Nephron (organoid): ENCODE results near the gene KRABD2.

Experiments
- H3K27ac Mint-ChIP-seq, 3 experiments: 2 replicates each; pipeline ENCODE4 v1.8.0; 2020; ENCODE audit warnings: mixed read lengths in 3 of 3, mild to moderate bottlenecking in 2 of 3, moderate library complexity in 1 of 3
- H3K27me3 Mint-ChIP-seq: 2 replicates; pipeline ENCODE4 v1.8.0; 2021; ENCODE audit warnings: low read depth, mild to moderate bottlenecking, moderate library complexity, mixed read lengths
- H3K36me3 Mint-ChIP-seq: 2 replicates; pipeline ENCODE4 v1.8.0; 2020; ENCODE audit warnings: low read depth, mixed read lengths
- H3K4me1 Mint-ChIP-seq: 2 replicates; pipeline ENCODE4 v1.8.0; 2020; ENCODE audit warnings: mixed read lengths
- H3K4me3 Mint-ChIP-seq, 3 experiments: 2 replicates each; pipeline ENCODE4 v1.8.0; 2020; ENCODE audit warnings: mild to moderate bottlenecking in 3 of 3, mixed read lengths in 3 of 3, moderate library complexity in 2 of 3
- H3K9me3 Mint-ChIP-seq: 2 replicates; pipeline ENCODE4 v1.8.0; 2020; ENCODE audit warnings: mixed read lengths
- CTCF ChIP-seq, 3 experiments: fragments of 200-600 bp; sonication (generic); IDR thresholded peaks; one replicate each; pipeline ENCODE4 v1.5.0; 2021; ENCODE audit warnings: antibody characterized with exemption in 3 of 3; ENCODE audit not compliant: unreplicated experiment in 3 of 3

The KRABD2 gene

GRCh38 chr17:8417806-8418205, 41.3 kb upstream of the KRABD2 start:
- H3K27me3 Mint-ChIP-seq: peaks cover 43% of the 10 kb centered on the region
- no peak overlapping the region for H3K27ac Mint-ChIP-seq
- no peaks in the 10 kb centered on the region for H3K9me3 Mint-ChIP-seq
- no peak overlapping the region for H3K4me3 Mint-ChIP-seq
- H3K4me1 Mint-ChIP-seq: peaks cover 10% of the 10 kb centered on the region
- H3K36me3 Mint-ChIP-seq: no peaks in the 10 kb centered on the region
- no peak for TF ChIP-seq CTCF (IDR thresholded peaks at IDR 0.05; ENCODE audit: unreplicated experiment in 3 of 3)

- no peaks in the 10 kb centered on the region for H3K4me1 Mint-ChIP-seq
- H3K36me3 Mint-ChIP-seq: no peaks in the 10 kb centered on the region
- H3K27ac Mint-ChIP-seq: no peak overlapping the region
- H3K4me3 Mint-ChIP-seq: no peak overlapping the region
- no peak for TF ChIP-seq CTCF (IDR thresholded peaks at IDR 0.05; ENCODE audit: unreplicated experiment in 3 of 3)
- no peaks in the 10 kb centered on the region for H3K9me3 Mint-ChIP-seq
- peaks cover 34% of the 10 kb centered on the region for H3K27me3 Mint-ChIP-seq
Observed at GRCh38 chr17:8413938-8414337, 37.4 kb upstream of the KRABD2 start.

- TF ChIP-seq CTCF (IDR thresholded peaks at IDR 0.05; ENCODE audit: unreplicated experiment in 3 of 3): no peak
- Mint-ChIP-seq H3K27ac (no peak overlapping the region), H3K4me3 (no peak overlapping the region), H3K27me3 (peaks cover 31% of the 10 kb centered on the region), H3K9me3 (no peaks in the 10 kb centered on the region), H3K36me3 (no peaks in the 10 kb centered on the region), H3K4me1 (no peaks in the 10 kb centered on the region)
Observed at GRCh38 chr17:8413328-8413727, 36.8 kb upstream of the KRABD2 start.

- no peaks in the 10 kb centered on the region for H3K4me1 Mint-ChIP-seq
- no peak for TF ChIP-seq CTCF (IDR thresholded peaks at IDR 0.05; ENCODE audit: unreplicated experiment in 3 of 3)
- no peak overlapping the region for H3K4me3 Mint-ChIP-seq
- H3K36me3 Mint-ChIP-seq: no peaks in the 10 kb centered on the region
- H3K27ac Mint-ChIP-seq: no peak overlapping the region
- no peaks in the 10 kb centered on the region for H3K9me3 Mint-ChIP-seq
- peaks cover 28% of the 10 kb centered on the region for H3K27me3 Mint-ChIP-seq
Observed at GRCh38 chr17:8412089-8412488, 35.6 kb upstream of the KRABD2 start.

- Mint-ChIP-seq H3K4me1 (no peaks in the 10 kb centered on the region), H3K27me3 (peaks cover 18% of the 10 kb centered on the region), H3K36me3 (no peaks in the 10 kb centered on the region), H3K9me3 (no peaks in the 10 kb centered on the region), H3K27ac (no peak overlapping the region), H3K4me3 (no peak overlapping the region)
- no peak for TF ChIP-seq CTCF (IDR thresholded peaks at IDR 0.05; ENCODE audit: unreplicated experiment in 3 of 3)
Observed at GRCh38 chr17:8410883-8411238, 34.4 kb upstream of the KRABD2 start.

- no peaks in the 10 kb centered on the region for H3K36me3 Mint-ChIP-seq
- H3K4me1 Mint-ChIP-seq: no peaks in the 10 kb centered on the region
- no peak overlapping the region for H3K4me3 Mint-ChIP-seq
- no peaks in the 10 kb centered on the region for H3K9me3 Mint-ChIP-seq
- peaks cover 16% of the 10 kb centered on the region for H3K27me3 Mint-ChIP-seq
- TF ChIP-seq CTCF (IDR thresholded peaks at IDR 0.05; ENCODE audit: unreplicated experiment in 3 of 3): peak; percentile 79 to 85 (median 82)
- H3K27ac Mint-ChIP-seq: no peak overlapping the region
Observed at GRCh38 chr17:8409966-8410882, 33.7 kb upstream of the KRABD2 start.
